Heart left ventricle (tissue), 13 donors: ENCODE data around the gene SLC1A7.

ENCODE experiments used
- POLR2A ChIP-seq, 2 donors: fragments of 450-650 bp; IDR thresholded peaks; one replicate each; pipeline ENCODE4 v1.6.1; 2017; ENCODE audit warnings: antibody characterized with exemption in 2 of 2, mild to moderate bottlenecking in 2 of 2, moderate library complexity in 2 of 2
- TF ChIP-seq, protein P1 (sequence below), 12 donors: fragments of 200-600 bp; sonication (generic) in 4 of 12; IDR thresholded peaks; one replicate each; pipeline versions ENCODE4 v1.5.0 to v1.8.0; 2018 to 2022; ENCODE audit warnings: antibody characterized with exemption in 12 of 12, mild to moderate bottlenecking in 5 of 12
- donor health status: ischemic (EF 13 %, LVEDD 7.1; RV severe dilation, severe dysfunction).
- donor health status: DM: no; HTN: yes; CAD: no.
- donor health status: DM: no; HTN: no; CAD: no.
- donor health status: ischemic (EF 25% LVEDD 6.9; RV normal size, moderate dysfunction).
- donor health status: ischemic (EF 25% LVEDD 5.7; RV mildly dilated, moderate dysfunction).
- donor health status: ischemic (EF 35%, LVEDD 5.7; RV mildly dilated, moderate dysfunction).
- donor health status: nonischemic (EF 11% LVEDD 7.7; RV severe dilation, severe dysfunction).
- donor health status: DM: yes; HTN: yes; CAD: no.
- donor health status: PGD.
- donor health status: ischemic (EF 29% LVEDD 5.4; RV normal size, mild dysfunction).
- donor health status: nonischemic (EF 23%, LVEDD 6.1; RV moderate dilation, normal function).

DNA sequence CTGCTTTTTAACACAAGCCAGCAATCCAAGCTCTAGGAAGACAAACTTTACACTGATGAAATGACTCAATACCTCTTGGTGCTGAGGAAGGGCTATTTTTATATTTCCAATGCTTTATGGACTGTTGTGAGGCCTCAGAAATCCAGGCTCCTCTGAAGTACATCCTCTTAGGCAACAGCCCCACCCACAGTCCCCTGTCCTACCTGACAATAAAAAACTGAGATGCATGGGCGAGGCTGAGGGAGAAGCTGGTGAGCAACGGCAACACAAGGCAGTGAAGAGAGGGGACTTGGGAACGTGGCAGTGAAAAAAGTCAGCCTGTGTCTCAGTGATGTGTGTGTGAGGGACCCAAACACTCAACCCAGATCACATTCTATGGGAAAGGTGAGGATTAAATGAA is 44.1 kb upstream of the SLC1A7 start:
- TF ChIP-seq, protein P1, sequence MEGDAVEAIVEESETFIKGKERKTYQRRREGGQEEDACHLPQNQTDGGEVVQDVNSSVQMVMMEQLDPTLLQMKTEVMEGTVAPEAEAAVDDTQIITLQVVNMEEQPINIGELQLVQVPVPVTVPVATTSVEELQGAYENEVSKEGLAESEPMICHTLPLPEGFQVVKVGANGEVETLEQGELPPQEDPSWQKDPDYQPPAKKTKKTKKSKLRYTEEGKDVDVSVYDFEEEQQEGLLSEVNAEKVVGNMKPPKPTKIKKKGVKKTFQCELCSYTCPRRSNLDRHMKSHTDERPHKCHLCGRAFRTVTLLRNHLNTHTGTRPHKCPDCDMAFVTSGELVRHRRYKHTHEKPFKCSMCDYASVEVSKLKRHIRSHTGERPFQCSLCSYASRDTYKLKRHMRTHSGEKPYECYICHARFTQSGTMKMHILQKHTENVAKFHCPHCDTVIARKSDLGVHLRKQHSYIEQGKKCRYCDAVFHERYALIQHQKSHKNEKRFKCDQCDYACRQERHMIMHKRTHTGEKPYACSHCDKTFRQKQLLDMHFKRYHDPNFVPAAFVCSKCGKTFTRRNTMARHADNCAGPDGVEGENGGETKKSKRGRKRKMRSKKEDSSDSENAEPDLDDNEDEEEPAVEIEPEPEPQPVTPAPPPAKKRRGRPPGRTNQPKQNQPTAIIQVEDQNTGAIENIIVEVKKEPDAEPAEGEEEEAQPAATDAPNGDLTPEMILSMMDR (IDR thresholded peaks at IDR 0.05) = no peak
- no peak for TF ChIP-seq POLR2A (IDR thresholded peaks at IDR 0.05)
